Measurements from ENCODE around the gene COL12A1. TPM values are rescaled to one million over a fixed set of nuclear protein-coding genes. Genes with fewer than 3 reads are reported as not detected.

Gene COL12A1
- total RNA-seq, 2 donors from 2014 or later, result 0.13 to 0.64 TPM

DNA sequence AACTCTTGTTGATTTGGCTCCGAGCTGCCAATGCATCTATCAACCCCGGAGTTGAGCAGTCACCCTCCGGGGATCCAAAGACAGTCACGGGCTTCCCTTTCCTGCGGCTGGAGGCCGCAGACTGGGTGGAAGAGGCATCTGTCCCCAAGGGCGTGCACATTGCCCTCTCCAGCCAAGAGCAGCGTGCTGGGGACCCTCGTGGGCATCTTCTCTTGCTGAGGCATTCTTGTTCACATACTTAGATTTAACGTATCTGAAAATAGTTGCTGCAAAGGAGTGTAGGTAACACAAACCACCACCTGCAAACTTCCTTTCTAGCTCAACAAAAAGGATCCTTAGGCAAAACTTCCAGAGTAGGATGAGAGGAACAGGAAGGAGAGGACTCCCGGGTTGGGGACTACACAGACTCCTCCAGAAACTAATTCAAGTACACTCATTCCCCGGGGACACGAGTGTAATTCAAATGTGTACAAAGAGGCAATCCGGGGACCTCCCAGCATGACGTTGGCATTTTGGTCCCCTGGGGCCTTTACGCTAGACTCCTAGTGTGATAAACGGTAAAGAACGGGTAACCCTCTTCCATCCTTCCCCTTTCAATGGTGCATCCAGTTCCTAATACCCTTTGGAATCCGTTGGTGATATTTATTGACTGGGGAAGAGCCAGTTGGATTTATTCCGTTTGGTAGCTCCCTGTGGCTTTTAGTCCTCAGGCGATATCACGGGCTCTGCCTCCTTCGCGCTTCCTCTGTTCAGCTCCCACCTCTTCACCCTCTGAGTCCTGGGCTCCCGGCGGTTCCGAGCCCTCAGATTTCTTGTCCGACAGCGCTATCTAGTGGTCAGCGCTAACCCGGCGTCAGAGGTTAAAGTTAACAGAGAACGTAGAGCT lies 2.7 kb upstream of the COL12A1 start:
- peaks cover 3% of the 10 kb centered on the region for H3K4me1 ChIP-seq (ENCODE audit: control insufficient read depth, insufficient read depth, low read length)
- Mint-ChIP-seq H3K27me3 (ENCODE audit: insufficient read depth) (peaks cover 72% of the 10 kb centered on the region), H3K4me3 (peak overlapping the region; percentile 48), H3K9me3 (no peaks in the 10 kb centered on the region), H3K4me1 (peaks cover 46% of the 10 kb centered on the region), H3K36me3 (ENCODE audit: low read depth) (no peaks in the 10 kb centered on the region), H3K27ac (no peak overlapping the region)
- peak; percentile 96 for DNase-seq
- H3K27me3 ChIP-seq (ENCODE audit: control insufficient read depth, insufficient read depth, low read length, poor library complexity, severe bottlenecking), result peaks cover 65% of the 10 kb centered on the region
- H3K4me3 ChIP-seq (ENCODE audit: low read length), result no peak overlapping the region
- TF ChIP-seq, protein P1, sequence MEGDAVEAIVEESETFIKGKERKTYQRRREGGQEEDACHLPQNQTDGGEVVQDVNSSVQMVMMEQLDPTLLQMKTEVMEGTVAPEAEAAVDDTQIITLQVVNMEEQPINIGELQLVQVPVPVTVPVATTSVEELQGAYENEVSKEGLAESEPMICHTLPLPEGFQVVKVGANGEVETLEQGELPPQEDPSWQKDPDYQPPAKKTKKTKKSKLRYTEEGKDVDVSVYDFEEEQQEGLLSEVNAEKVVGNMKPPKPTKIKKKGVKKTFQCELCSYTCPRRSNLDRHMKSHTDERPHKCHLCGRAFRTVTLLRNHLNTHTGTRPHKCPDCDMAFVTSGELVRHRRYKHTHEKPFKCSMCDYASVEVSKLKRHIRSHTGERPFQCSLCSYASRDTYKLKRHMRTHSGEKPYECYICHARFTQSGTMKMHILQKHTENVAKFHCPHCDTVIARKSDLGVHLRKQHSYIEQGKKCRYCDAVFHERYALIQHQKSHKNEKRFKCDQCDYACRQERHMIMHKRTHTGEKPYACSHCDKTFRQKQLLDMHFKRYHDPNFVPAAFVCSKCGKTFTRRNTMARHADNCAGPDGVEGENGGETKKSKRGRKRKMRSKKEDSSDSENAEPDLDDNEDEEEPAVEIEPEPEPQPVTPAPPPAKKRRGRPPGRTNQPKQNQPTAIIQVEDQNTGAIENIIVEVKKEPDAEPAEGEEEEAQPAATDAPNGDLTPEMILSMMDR (conservative IDR thresholded peaks at IDR 0.05), result peak; percentile 92
- H3K9ac ChIP-seq (ENCODE audit: extremely low read depth, low read length, poor library complexity, severe bottlenecking), result no peak overlapping the region
- WGBS, 2 experiments (ENCODE audit: insufficient coverage in 1 of 2, insufficient read length in 1 of 2), result 14 to 18% methylated on average over 6 to 33 of the region's 33 CpGs
- H3K9me3 ChIP-seq (ENCODE audit: control insufficient read depth, low read length), result no peaks in the 10 kb centered on the region
- no peak overlapping the region for H3K27ac ChIP-seq (ENCODE audit: low read depth, low read length)
- H3K36me3 ChIP-seq (ENCODE audit: control insufficient read depth, insufficient read depth, low read length), result no peaks in the 10 kb centered on the region

- peaks cover 3% of the 10 kb centered on the region for H3K4me1 ChIP-seq (ENCODE audit: control insufficient read depth, insufficient read depth, low read length)
- DNase-seq, result peak; percentile 68
- no peak overlapping the region for H3K27ac ChIP-seq (ENCODE audit: low read depth, low read length)
- peak overlapping the region; percentile 70 for H3K4me3 ChIP-seq (ENCODE audit: low read length)
- Mint-ChIP-seq H3K27ac (no peak overlapping the region), H3K4me1 (peaks cover 47% of the 10 kb centered on the region), H3K9me3 (no peaks in the 10 kb centered on the region), H3K4me3 (peak overlapping the region; percentile 48), H3K36me3 (ENCODE audit: low read depth) (no peaks in the 10 kb centered on the region), H3K27me3 (ENCODE audit: insufficient read depth) (peaks cover 90% of the 10 kb centered on the region)
- H3K9me3 ChIP-seq (ENCODE audit: control insufficient read depth, low read length), result no peaks in the 10 kb centered on the region
- WGBS, 2 experiments (ENCODE audit: insufficient coverage in 1 of 2, insufficient read length in 1 of 2), result 4 to 12% methylated on average over 7 to 35 of the region's 35 CpGs
- H3K9ac ChIP-seq (ENCODE audit: extremely low read depth, low read length, poor library complexity, severe bottlenecking), result no peak overlapping the region
- H3K27me3 ChIP-seq (ENCODE audit: control insufficient read depth, insufficient read depth, low read length, poor library complexity, severe bottlenecking), result peaks cover 83% of the 10 kb centered on the region
- no peaks in the 10 kb centered on the region for H3K36me3 ChIP-seq (ENCODE audit: control insufficient read depth, insufficient read depth, low read length)
- TF ChIP-seq, protein P1 (conservative IDR thresholded peaks at IDR 0.05), result no peak
These were observed 906 bp upstream of the COL12A1 start for GRCh38 chr6:75206576-75207342.

DNA sequence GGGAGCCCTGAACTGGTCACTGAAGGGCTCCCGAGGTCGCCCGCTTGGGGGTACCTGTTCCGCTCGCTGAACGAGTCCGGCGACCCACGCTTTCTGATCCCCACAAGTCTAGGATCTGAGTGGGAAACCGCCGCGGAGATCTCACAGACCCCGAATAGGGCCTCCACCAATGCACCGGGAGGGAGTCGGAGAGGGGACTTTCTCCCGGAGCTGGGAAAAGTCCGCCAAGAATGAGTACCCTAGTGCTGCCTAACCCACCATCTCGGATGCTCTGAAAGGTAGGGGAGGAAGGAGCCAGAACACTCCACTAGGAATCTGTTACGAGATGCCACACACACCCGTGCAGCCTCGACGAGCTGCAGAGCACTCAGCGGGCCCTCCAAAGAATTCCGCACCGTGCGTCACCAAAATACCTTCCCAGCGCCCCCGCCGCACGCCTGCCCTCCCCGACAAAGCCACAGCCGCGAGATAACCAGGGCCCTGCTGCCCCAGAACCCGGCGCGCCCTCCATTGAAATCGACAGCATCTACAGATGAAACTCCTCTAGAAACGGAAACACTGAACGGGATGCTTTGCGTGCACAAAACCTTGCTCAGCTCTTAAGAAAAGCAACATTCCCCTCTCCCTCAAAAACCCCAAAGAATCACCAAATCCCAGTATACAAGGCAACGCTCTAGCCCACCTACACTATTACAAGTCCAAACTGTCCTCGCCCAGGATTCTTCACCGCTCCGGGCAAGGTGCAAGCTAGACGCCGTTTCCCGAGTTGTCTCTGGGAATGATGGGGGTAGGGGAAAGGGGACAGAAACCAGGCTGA lies 686 bp downstream of the COL12A1 start:
- no peak overlapping the region for H3K27ac ChIP-seq (ENCODE audit: low read depth, low read length)
- peak; percentile 75 for DNase-seq
- Mint-ChIP-seq H3K4me1 (peaks cover 47% of the 10 kb centered on the region), H3K4me3 (peak overlapping the region; percentile 48), H3K27me3 (ENCODE audit: insufficient read depth) (peaks cover 96% of the 10 kb centered on the region), H3K27ac (no peak overlapping the region), H3K36me3 (ENCODE audit: low read depth) (no peaks in the 10 kb centered on the region), H3K9me3 (no peaks in the 10 kb centered on the region)
- no peaks in the 10 kb centered on the region for H3K9me3 ChIP-seq (ENCODE audit: control insufficient read depth, low read length)
- peak overlapping the region; percentile 9 for H3K9ac ChIP-seq (ENCODE audit: extremely low read depth, low read length, poor library complexity, severe bottlenecking)
- peak overlapping the region; percentile 70 for H3K4me3 ChIP-seq (ENCODE audit: low read length)
- peaks cover 3% of the 10 kb centered on the region for H3K4me1 ChIP-seq (ENCODE audit: control insufficient read depth, insufficient read depth, low read length)
- WGBS, 2 experiments (ENCODE audit: insufficient coverage in 1 of 2, insufficient read length in 1 of 2), result 1 to 5% methylated on average over 13 to 47 of the region's 47 CpGs
- TF ChIP-seq, protein P1 (conservative IDR thresholded peaks at IDR 0.05), result no peak
- no peaks in the 10 kb centered on the region for H3K36me3 ChIP-seq (ENCODE audit: control insufficient read depth, insufficient read depth, low read length)
- peaks cover 99% of the 10 kb centered on the region for H3K27me3 ChIP-seq (ENCODE audit: control insufficient read depth, insufficient read depth, low read length, poor library complexity, severe bottlenecking)
